Lower leg skin (tissue), 4 donors: Measurements from ENCODE around the gene PPP2R3A. TPM values are rescaled to one million over a fixed set of nuclear protein-coding genes. Genes with fewer than 3 reads are reported as not detected.
"Not testable (repeated sequence)": the region's sequence is repeated elsewhere in the genome, so short reads cannot be mapped to it uniquely, and the experiment has no call there.

ENCODE experiments used
- DNase-seq, 2 donors: peaks; one replicate each; pipeline ENCODE4 v3.0.0-alpha.2; 2019; ENCODE audit warnings: low spot score in 2 of 2
- H3K4me3 ChIP-seq: fragments of 200-600 bp; sonication (generic); 2 replicates; pipeline ENCODE4 v1.5.1; 2017; ENCODE audit warnings: mild to moderate bottlenecking, low read depth; ENCODE audit not compliant: poor library complexity, severe bottlenecking
- POLR2A ChIP-seq, 2 donors: fragments of 450-650 bp; IDR thresholded peaks; one replicate each; pipeline ENCODE4 v1.6.1; 2016 to 2017; ENCODE audit warnings: antibody characterized with exemption in 2 of 2, mild to moderate bottlenecking in 1 of 2, moderate library complexity in 1 of 2
- WGBS, 2 donors: methylation state at CpG; one replicate each; pipeline ENCODE4 v1.1.5; 2018; 5-methylcytosine and 5-hydroxymethylcytosine counted together
- intact Hi-C: fragments of 100-400 bp; cut with DNase I; formaldehyde crosslinking; loops from one replicate; pipeline ENCODE4 v1.15.0; 2023; ENCODE audit warnings: low total_unique reads
- total RNA-seq, 4 donors: library from RNA; depleted of rRNA; stranded (reverse); fragments of >200 nt; gene quantifications; one replicate each; pipeline ENCODE4 v1.1.0, GENCODE V29; 2016
- TF ChIP-seq, protein P1 (sequence below), 3 donors: fragments of 450-650 bp; IDR thresholded peaks; one replicate each; pipeline ENCODE4 v1.5.1; 2016; ENCODE audit warnings: antibody characterized with exemption in 3 of 3, mild to moderate bottlenecking in 3 of 3, moderate library complexity in 2 of 3

Gene PPP2R3A
- total RNA-seq, 4 donors from 2014 or later, result 36.8 to 39.7 (median 38.5) TPM

DNA sequence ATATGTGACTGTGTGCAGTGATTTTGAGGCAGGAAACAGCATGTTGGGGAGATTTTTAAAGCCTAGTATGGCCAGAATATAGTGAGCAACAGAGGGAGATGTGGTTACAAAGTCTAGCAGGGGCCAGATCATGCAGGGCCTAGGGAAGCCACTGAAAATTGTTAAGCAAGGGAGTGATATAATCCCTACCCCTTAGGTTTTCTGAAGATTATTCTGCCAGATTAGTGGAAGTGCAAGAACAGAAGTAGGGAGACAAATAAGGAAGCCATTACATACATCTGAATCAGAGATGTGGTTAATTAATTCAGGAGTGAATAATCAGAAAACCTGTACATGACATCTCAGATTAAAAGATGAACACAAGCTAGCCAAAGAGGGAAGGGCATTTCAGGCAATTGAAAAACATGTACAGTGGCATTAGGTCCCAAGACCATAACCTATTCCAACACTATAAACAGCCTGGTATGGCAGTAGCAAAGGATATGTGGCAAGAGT is 175.8 kb downstream of the PPP2R3A start:
- intact Hi-C loops, result no loop called here
- TF ChIP-seq, protein P1, sequence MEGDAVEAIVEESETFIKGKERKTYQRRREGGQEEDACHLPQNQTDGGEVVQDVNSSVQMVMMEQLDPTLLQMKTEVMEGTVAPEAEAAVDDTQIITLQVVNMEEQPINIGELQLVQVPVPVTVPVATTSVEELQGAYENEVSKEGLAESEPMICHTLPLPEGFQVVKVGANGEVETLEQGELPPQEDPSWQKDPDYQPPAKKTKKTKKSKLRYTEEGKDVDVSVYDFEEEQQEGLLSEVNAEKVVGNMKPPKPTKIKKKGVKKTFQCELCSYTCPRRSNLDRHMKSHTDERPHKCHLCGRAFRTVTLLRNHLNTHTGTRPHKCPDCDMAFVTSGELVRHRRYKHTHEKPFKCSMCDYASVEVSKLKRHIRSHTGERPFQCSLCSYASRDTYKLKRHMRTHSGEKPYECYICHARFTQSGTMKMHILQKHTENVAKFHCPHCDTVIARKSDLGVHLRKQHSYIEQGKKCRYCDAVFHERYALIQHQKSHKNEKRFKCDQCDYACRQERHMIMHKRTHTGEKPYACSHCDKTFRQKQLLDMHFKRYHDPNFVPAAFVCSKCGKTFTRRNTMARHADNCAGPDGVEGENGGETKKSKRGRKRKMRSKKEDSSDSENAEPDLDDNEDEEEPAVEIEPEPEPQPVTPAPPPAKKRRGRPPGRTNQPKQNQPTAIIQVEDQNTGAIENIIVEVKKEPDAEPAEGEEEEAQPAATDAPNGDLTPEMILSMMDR (IDR thresholded peaks at IDR 0.05), result no peak
- no peak for TF ChIP-seq POLR2A (IDR thresholded peaks at IDR 0.05)
- no peak for DNase-seq
- no peak overlapping the region for H3K4me3 ChIP-seq

DNA sequence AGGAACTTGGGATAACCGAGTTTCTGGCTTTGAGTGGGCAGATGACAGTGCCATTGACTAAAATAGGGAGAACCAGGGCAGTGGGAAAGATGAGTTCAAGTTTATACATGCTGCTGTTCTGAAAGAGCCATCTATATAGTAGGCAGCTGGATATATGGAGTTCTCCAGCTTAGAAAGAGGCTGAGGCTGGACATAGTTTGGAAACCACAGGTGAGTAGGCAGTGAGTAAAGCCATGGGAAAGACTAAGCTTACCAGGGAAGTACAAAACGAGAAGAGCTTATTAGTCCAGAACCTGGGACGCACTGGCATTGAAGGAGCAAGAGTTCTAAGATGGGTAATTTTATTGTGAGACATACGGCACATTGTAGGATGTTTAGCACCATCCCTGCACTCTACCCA is 176.4 kb downstream of the PPP2R3A start:
- intact Hi-C loops, result no loop called here
- DNase-seq, result no peak
- WGBS, 2 donors, result 80 to 81% methylated on average over 4 of the region's 4 CpGs
- TF ChIP-seq, protein P1 (IDR thresholded peaks at IDR 0.05), result no peak
- TF ChIP-seq POLR2A (IDR thresholded peaks at IDR 0.05), result no peak
- no peak overlapping the region for H3K4me3 ChIP-seq

DNA sequence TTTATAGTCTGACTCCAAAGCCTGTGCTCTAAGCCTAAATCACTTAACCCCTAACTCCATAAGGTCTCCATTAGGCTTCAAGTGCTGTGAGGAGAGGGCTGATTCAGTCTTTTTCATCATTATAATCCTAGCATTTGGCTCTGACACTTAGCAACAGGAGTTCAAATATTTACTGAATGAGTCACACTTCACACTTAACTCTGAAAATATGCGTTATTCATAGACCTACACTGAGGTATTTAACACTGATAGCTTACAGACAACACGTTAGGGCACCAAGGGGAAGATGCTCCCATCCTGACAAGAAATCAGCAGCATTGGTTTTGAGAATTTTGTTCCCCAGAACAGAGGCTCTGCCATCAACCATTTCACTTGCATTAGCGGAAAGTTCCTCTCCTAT is 177.1 kb downstream of the PPP2R3A start:
- intact Hi-C loops, result no loop called here
- TF ChIP-seq, protein P1 (IDR thresholded peaks at IDR 0.05), result no peak
- TF ChIP-seq POLR2A (IDR thresholded peaks at IDR 0.05), result no peak
- no peak overlapping the region for H3K4me3 ChIP-seq
- WGBS, 2 donors, result 41 to 42% methylated on average over 3 of the region's 3 CpGs
- no peak for DNase-seq

DNA sequence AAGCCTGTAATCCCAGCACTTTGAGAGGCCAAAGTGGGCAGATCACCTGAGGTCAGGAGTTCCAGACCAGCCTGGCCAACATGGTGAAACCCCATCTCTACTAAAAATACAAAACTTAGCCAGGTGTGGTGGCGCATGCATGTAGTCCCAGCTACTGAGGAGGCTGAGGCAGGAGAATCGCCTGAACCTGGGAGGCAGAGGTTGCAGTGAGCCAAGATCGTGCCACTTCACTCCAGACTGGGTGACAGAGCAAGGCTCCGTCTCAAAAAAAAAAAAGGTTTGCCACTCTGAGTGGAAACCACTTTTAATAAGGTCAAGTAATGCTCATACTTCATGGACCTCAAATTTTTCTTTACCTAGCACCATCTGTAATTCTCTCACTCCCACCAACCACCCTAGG is 178.9 kb downstream of the PPP2R3A start:
- DNase-seq, intact Hi-C loops, H3K4me3 ChIP-seq: not testable (repeated sequence)
- WGBS, 2 donors, result 91 to 95% methylated on average over 4 of the region's 4 CpGs

DNA sequence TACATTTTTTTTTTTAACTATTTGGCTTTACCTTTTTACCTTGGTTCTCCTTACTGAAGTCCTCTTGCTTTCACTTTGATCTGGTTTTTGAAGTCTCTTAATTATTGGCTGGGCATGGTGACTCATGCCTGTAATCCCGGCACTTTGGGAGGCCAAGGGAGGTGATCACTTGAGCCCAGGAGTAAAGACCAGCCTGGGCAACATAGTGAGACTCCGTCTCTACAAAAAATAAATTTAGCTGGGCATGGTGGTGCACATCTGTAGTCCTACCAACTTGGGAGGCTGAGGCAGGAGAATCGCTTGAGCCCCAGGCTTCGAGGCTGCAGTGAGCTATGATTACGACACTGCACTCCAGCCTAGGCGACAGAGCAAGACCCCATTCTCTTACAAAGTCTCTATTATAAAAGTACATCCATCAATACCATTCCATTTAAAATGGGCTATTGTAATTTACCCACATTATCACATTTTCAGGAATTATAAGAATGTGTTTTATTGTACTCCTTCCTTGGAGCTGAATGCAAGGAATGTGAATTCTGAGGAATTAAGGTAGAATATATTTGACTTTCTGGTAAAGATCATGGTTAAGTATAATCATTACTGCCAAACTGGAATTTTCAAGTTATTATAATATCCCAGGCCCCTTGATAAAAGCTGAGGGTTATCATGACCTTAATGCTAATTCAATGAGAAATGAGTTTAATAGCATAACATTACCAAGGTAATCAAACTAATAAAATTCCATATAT is 181.6 kb downstream of the PPP2R3A start:
- H3K4me3 ChIP-seq, result no peak overlapping the region
- intact Hi-C loops, result no loop called here
- TF ChIP-seq, protein P1 (IDR thresholded peaks at IDR 0.05), result no peak
- TF ChIP-seq POLR2A (IDR thresholded peaks at IDR 0.05), result no peak
- DNase-seq, result no peak
- 90 to 94% methylated on average over 6 of the region's 6 CpGs for WGBS, 2 donors

DNA sequence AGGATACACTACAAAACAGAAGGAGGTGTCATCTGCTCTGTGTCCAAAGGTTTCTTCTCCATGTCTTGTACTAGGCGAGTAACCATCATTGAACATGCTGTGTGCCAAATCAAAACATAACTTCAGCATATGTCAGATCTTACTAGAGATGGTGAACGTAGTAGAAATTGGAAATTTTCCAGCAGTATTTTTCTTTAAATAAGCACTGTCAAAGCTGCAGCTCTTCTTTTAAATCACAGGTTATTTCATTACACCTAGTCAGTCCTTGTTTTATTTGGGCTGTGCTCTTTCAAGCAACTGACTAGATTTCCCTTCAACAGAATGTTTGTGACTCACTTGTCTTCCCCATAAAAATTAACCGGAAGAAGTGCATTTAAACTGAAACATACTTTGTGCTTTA is 184.1 kb downstream of the PPP2R3A start:
- TF ChIP-seq, protein P1 (IDR thresholded peaks at IDR 0.05), result no peak
- DNase-seq, result no peak
- no peak overlapping the region for H3K4me3 ChIP-seq
- 43% methylated on average over 3 of the region's 3 CpGs for WGBS, 2 donors
- intact Hi-C loops, result no loop called here
